GM06990 (cell line): ENCODE measurements around the gene CCN2.

Source experiments
- DNase-seq: peaks from one replicate; pipeline ENCODE4 v3.0.0-alpha.2; 2011; ENCODE audit not compliant: insufficient read length; ENCODE audit errors: extremely low read depth
- H3K27me3 ChIP-seq: replicated peaks from 2 replicates; pipeline ENCODE4 v1.6.0; 2011; ENCODE audit warnings: low read length; ENCODE audit not compliant: control insufficient read depth, insufficient read depth
- H3K36me3 ChIP-seq: 2 replicates; pipeline ENCODE4 v1.5.1; 2011; ENCODE audit warnings: low read length; ENCODE audit not compliant: control insufficient read depth, insufficient read depth
- H3K4me3 ChIP-seq: replicated peaks from 2 replicates; pipeline ENCODE4 v1.5.1; 2011; ENCODE audit warnings: low read depth, mild to moderate bottlenecking, control low read depth, low read length
- CTCF ChIP-seq: IDR thresholded peaks from 2 replicates; pipeline ENCODE4 v1.5.1; 2011; ENCODE audit warnings: low read length, control low read depth, mild to moderate bottlenecking, inconsistent platforms; ENCODE audit not compliant: insufficient read depth, poor library complexity, severe bottlenecking

CCN2 gene

GRCh38 chr6:131949909-131950766 is 1.0 kb downstream of the CCN2 start:
- peaks cover 4% of the 10 kb centered on the region for H3K27me3 ChIP-seq
- peak overlapping the region; percentile 31; the same call in 1 of the 2 replicates for H3K4me3 ChIP-seq
- no peaks in the 10 kb centered on the region for H3K36me3 ChIP-seq
- peak; percentile 5 for DNase-seq
- TF ChIP-seq CTCF = peak; percentile 24

- Histone ChIP-seq H3K27me3 (peaks cover 4% of the 10 kb centered on the region), H3K36me3 (no peaks in the 10 kb centered on the region), H3K4me3 (no peak overlapping the region)
- no peak for DNase-seq
- TF ChIP-seq CTCF = no peak
Measured at GRCh38 chr6:131949620-131949908, 1.6 kb downstream of the CCN2 start.

- no peak overlapping the region for H3K4me3 ChIP-seq
- peaks cover 4% of the 10 kb centered on the region for H3K27me3 ChIP-seq
- no peak for TF ChIP-seq CTCF
- DNase-seq = no peak
- no peaks in the 10 kb centered on the region for H3K36me3 ChIP-seq
Measured at GRCh38 chr6:131948692-131949619, 2.2 kb downstream of the CCN2 start.

- DNase-seq = no peak
- Histone ChIP-seq H3K4me3 (no peak overlapping the region), H3K27me3 (peaks cover 4% of the 10 kb centered on the region), H3K36me3 (no peaks in the 10 kb centered on the region)
- no peak for TF ChIP-seq CTCF
Measured at GRCh38 chr6:131947986-131948661, 3.0 kb downstream of the CCN2 start.

DNA sequence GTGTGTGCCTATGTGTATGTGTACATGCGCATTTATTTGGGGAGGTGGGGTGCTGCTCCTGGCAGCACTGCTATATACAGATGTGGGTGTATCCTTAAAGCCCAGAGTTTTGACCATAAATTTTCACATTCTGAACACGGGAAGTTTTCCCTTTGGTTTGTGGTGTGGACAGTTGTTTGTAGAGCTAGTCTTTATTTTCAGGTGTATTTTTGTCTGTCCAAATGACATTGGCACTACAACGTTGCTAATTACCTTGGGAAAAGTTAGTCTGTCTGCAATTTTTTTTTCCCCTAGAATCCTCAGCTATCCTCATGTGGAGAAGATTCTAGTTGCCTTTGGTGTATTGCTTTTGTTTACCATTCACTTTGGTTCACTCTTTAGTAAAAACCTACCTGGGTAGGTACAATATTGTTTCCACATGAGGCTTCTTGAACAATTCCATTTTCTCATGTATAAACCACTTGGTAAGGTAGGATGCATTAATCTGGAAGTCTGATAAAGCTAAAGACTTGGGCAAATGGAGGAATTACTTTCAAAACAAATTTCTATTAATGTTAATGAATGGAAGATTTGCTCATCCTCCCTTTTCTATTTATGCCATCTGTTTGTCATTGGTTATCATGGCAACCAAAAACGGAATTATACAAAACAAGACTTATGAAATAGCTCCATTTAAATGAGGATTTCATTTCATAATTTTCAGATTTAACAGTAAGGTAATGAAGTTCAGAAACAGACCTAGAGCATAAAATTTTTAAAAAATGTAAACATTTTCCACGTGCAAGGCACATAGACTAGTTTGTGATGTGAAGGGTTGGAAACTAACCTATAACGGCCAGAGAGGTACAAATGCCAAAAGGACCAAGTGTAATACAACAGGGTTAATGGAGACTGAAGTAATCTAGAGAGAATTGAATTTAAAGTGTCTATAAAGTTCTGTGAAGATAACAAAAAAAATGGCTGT is 3.9 kb downstream of the CCN2 start:
- Histone ChIP-seq H3K27me3 (peaks cover 4% of the 10 kb centered on the region), H3K36me3 (no peaks in the 10 kb centered on the region), H3K4me3 (no peak overlapping the region)
- TF ChIP-seq CTCF = no peak
- no peak for DNase-seq
